ENCODE data around the gene ALDH16A1.

- no peak for TF ChIP-seq POLR2AphosphoS5 (IDR thresholded peaks at IDR 0.05; ENCODE audit: low read depth, low read length)
- TF ChIP-seq TAF1 (IDR thresholded peaks at IDR 0.05; ENCODE audit: borderline replicate concordance, low read depth, low read length): no peak
Observed at GRCh38 chr19:49423985-49424303, 29.1 kb upstream of the ALDH16A1 start.

Measured in GM12892 (cell line).